GM19240 (cell line): ENCODE measurements around the gene ANKRD45.
"Not testable (repeated sequence)": the region's sequence is repeated elsewhere in the genome, so short reads cannot be mapped to it uniquely, and the experiment has no call there.

Source experiments
- DNase-seq: peaks from one replicate; pipeline ENCODE4 v3.0.0; 2011; ENCODE audit warnings: low spot score; ENCODE audit not compliant: insufficient read length

The ANKRD45 gene

GRCh38 chr1:173642450-173643139, 27.1 kb downstream of the ANKRD45 start:
- not testable (repeated sequence) for DNase-seq

GRCh38 chr1:173639102-173639501, 30.5 kb downstream of the ANKRD45 start:
- DNase-seq: no peak

GRCh38 chr1:173638043-173639021, 31.3 kb downstream of the ANKRD45 start:
- DNase-seq: no peak

GRCh38 chr1:173637236-173638042, 32.2 kb downstream of the ANKRD45 start:
- DNase-seq: not testable (repeated sequence)

- DNase-seq: no peak
Measured at GRCh38 chr1:173635116-173635515, 34.5 kb downstream of the ANKRD45 start, which contains the start of gene TEX50. Gene TEX50, plus strand, starts transcription at chr1:173635338. Its CDS starts 184 bp downstream, at chr1:173635522.

- DNase-seq: no peak
Measured at GRCh38 chr1:173628888-173629287, 40.8 kb downstream of the ANKRD45 start.

GRCh38 chr1:173627269-173627668, 42.4 kb downstream of the ANKRD45 start:
- DNase-seq: no peak

GRCh38 chr1:173616859-173617258, 52.8 kb downstream of the ANKRD45 start:
- DNase-seq: no peak

- not testable (repeated sequence) for DNase-seq
Measured at GRCh38 chr1:173613086-173613485, 56.6 kb downstream of the ANKRD45 start.

GRCh38 chr1:173608503-173609216, 61.0 kb downstream of the ANKRD45 start:
- no peak for DNase-seq

- no peak for DNase-seq
Measured at GRCh38 chr1:173603056-173603591, 66.5 kb downstream of the ANKRD45 start, which contains the start of gene SLC9C2. Gene SLC9C2, minus strand, starts transcription at chr1:173603072. Its CDS starts 1,296 bp downstream, at chr1:173601776.

GRCh38 chr1:173601588-173601987, 68.1 kb downstream of the ANKRD45 start:
- no peak for DNase-seq

- no peak for DNase-seq
Measured at GRCh38 chr1:173596097-173596825, 73.4 kb downstream of the ANKRD45 start.

GRCh38 chr1:173591138-173591537, 78.5 kb downstream of the ANKRD45 start:
- DNase-seq: not testable (repeated sequence)

GRCh38 chr1:173590557-173590956, 79.1 kb downstream of the ANKRD45 start:
- no peak for DNase-seq

GRCh38 chr1:173581383-173582079, 88.1 kb downstream of the ANKRD45 start:
- DNase-seq: no peak

- no peak for DNase-seq
Measured at GRCh38 chr1:173580658-173581057, 89.0 kb downstream of the ANKRD45 start.

- DNase-seq: no peak
Measured at GRCh38 chr1:173580071-173580470, 89.6 kb downstream of the ANKRD45 start.

- DNase-seq: no peak
Measured at GRCh38 chr1:173573596-173573995, 96.1 kb downstream of the ANKRD45 start.
